BLaER1 treated with 17β-estradiol and CSF1 and Interleukin-3, amounts not matched to agents 10 nM and 100 nM (cell line): ENCODE measurements around the gene HMGCS2.
A peak's percentile ranks its signal among the peaks of the same experiment; 100 is the strongest.
"Not testable (repeated sequence)": the region's sequence is repeated elsewhere in the genome, so short reads cannot be mapped to it uniquely, and the experiment has no call there.

Experiments
- H3K27ac ChIP-seq, 11 experiments: shearing (Covaris generic); formaldehyde crosslinking; 2 replicates each; pipeline ENCODE4 v1.8.1; 2022
- H3K27me3 ChIP-seq, 11 experiments: shearing (Covaris generic); formaldehyde crosslinking; 2 replicates each; pipeline ENCODE4 v1.8.1; 2022
- H3K36me3 ChIP-seq, 11 experiments: shearing (Covaris generic); formaldehyde crosslinking; 2 replicates each; pipeline ENCODE4 v1.8.1; 2022
- H3K4me1 ChIP-seq, 10 experiments: shearing (Covaris generic); formaldehyde crosslinking; 2 replicates each; pipeline ENCODE4 v1.8.1; 2022
- H3K4me2 ChIP-seq, 11 experiments: shearing (Covaris generic); formaldehyde crosslinking; 2 replicates each; pipeline ENCODE4 v1.8.1; 2022
- H3K4me3 ChIP-seq, 10 experiments: shearing (Covaris generic); formaldehyde crosslinking; 2 replicates each; pipeline ENCODE4 v1.8.1; 2022
- H3K9ac ChIP-seq, 11 experiments: shearing (Covaris generic); formaldehyde crosslinking; 2 replicates each; pipeline ENCODE4 v1.8.1; 2022
- H3K9me3 ChIP-seq, 11 experiments: shearing (Covaris generic); formaldehyde crosslinking; replicated peaks in 1 of 11; 2 replicates each; pipeline ENCODE4 v1.8.1; 2022
- H4K20me1 ChIP-seq, 11 experiments: shearing (Covaris generic); formaldehyde crosslinking; 2 replicates each; pipeline ENCODE4 v1.8.1; 2022
- Cebpa-rat ChIP-seq, 11 experiments: shearing (Covaris generic); IDR thresholded peaks; 2 replicates each; pipeline ENCODE4 v1.8.1; 2022

The HMGCS2 gene

DNA sequence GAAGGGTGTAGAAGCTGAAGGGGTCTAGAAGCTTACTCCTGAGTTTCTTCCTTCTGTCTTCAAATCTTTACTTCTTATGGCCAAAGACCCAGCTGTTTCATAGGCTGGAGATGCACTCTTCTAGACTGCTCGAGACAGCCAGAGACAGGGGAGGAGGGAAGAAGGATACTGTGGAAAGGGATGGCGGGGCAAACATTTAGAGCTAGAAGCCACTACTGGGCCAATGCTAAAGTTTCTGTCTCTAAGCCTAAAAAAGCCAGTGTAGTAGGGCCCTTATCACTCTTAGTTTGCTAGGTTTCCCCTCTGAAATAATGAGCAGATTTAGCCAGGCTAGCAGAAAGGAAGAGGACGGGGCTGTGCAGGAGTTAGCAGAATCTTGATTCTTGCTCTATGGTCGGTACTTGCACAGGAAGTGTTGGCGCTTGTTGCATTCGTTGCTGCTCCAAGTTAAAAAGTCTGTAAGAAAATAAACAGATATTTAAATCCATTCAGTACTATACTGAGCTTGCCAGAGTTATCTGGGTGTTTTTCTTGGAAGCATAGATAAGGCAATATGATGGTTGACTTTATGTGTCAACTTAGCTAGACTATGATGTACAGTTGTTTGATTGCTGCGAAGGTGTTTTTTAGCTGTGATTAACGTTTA lies 25.6 kb upstream of the HMGCS2 start:
- no peaks in the 10 kb centered on the region for H3K36me3 ChIP-seq
- no peaks in the 10 kb centered on the region for H4K20me1 ChIP-seq
- H3K9ac ChIP-seq: no peak overlapping the region
- no peak overlapping the region for H3K4me3 ChIP-seq
- H3K27me3 ChIP-seq: no peaks in the 10 kb centered on the region
- no peak overlapping the region for H3K4me2 ChIP-seq
- peaks cover 0 to under 1% (median 0%) of the 10 kb centered on the region in 10 experiments; a peak in 1 of 20 replicates for H3K4me1 ChIP-seq
- no peaks in the 10 kb centered on the region for H3K9me3 ChIP-seq
- TF ChIP-seq Cebpa-rat (IDR thresholded peaks at IDR 0.05): no peak
- no peak overlapping the region for H3K27ac ChIP-seq

DNA sequence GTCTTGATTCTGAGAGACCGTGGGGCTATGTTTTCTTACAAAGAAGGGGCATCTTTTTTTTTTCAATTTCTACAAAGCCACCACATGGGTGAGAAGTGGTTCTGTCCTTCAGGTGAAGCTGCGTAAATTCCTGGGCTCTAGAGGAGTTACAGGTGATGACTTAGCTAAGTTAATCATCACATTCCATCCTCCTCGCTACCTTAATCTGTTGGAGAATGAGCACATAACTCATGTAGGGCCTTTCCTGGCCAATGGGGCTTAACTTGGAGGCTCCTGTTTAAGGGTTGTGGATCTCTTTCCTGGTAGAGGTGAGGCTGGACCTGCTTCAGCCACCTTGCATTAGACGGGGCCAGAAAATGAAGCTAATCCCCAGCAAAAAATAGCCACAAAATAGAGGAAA lies 22.7 kb upstream of the HMGCS2 start:
- no peaks in the 10 kb centered on the region for H3K36me3 ChIP-seq
- H3K9ac ChIP-seq: no peak overlapping the region
- H4K20me1 ChIP-seq: no peaks in the 10 kb centered on the region
- H3K27ac ChIP-seq: no peak overlapping the region
- H3K4me3 ChIP-seq: no peak overlapping the region
- no peaks in the 10 kb centered on the region for H3K27me3 ChIP-seq
- no peaks in the 10 kb centered on the region for H3K9me3 ChIP-seq
- H3K4me1 ChIP-seq: peaks cover 0 to 4% (median 0%) of the 10 kb centered on the region in 10 experiments; a peak in 1 of 20 replicates
- H3K4me2 ChIP-seq: no peak overlapping the region
- TF ChIP-seq Cebpa-rat (IDR thresholded peaks at IDR 0.05): no peak

DNA sequence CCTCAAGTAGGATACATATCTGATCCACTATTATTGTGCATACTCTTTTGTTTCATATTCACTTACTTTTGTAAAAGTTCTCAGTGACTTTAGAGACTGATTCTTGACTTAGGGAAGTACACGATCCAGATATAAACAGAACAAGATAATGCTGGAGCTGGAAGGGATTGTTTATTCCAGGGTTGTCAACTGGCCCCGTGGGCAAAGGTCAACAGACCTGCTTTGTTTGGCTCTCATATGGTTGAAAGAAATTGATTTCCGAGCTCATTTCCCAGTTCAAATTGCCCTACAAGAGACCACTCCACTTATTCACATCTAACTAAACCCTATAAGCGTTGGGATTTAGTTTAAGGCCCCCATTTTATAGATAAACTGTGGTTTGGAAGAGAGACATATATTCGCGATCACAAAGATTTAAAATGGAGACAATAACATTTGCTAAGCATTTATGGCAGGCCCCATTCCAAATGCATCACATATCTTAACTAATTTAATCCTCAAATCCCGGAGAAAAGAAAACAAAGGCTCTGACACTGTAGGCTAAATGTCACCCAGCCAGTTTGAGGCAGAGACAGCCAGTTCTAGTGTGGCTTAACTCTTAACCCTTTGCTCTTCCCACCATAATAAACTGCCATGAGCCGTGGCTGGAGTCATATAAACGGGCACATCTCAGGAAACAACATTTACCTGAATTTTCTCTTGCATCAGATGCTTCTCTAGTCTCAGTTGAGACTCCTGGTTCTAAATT lies 21.9 kb upstream of the HMGCS2 start:
- H3K27ac ChIP-seq: no peak overlapping the region
- no peak for TF ChIP-seq Cebpa-rat (IDR thresholded peaks at IDR 0.05)
- H3K36me3 ChIP-seq: no peaks in the 10 kb centered on the region
- H3K27me3 ChIP-seq: no peaks in the 10 kb centered on the region
- no peaks in the 10 kb centered on the region for H4K20me1 ChIP-seq
- H3K4me1 ChIP-seq: peaks cover 0 to 4% (median 0%) of the 10 kb centered on the region in 10 experiments; a peak in 2 of 20 replicates
- H3K4me2 ChIP-seq: no peak overlapping the region
- H3K9ac ChIP-seq: no peak overlapping the region
- H3K4me3 ChIP-seq: no peak overlapping the region
- no peaks in the 10 kb centered on the region for H3K9me3 ChIP-seq

DNA sequence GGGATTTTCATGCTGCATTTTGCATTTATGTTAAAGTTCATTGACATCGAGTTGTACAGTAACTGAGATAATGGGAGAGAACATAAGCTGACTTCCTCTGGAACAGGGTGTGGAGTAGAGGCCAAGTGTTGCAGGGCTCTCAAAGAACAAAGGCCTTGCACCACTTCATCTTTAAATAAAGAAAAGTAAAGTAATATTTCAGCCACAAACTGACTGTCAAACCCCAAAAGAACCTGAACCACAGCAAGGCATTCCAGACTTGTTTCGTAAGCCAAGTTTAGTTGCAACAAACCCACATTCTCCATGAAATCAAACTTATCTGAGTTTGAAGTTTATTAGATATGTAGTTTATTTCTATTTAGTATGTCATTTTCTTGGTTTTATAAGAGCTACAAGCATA lies 19.1 kb upstream of the HMGCS2 start:
- H3K4me3 ChIP-seq: no peak overlapping the region
- H3K9ac ChIP-seq: no peak overlapping the region
- peaks cover 0 to 28% (median 14%) of the 10 kb centered on the region in 10 experiments; a peak in 12 of 20 replicates for H3K4me1 ChIP-seq
- H3K4me2 ChIP-seq: no peak overlapping the region
- no peaks in the 10 kb centered on the region for H3K9me3 ChIP-seq
- H4K20me1 ChIP-seq: no peaks in the 10 kb centered on the region
- H3K27ac ChIP-seq: no peak overlapping the region
- no peaks in the 10 kb centered on the region for H3K27me3 ChIP-seq
- no peak for TF ChIP-seq Cebpa-rat (IDR thresholded peaks at IDR 0.05)
- no peaks in the 10 kb centered on the region for H3K36me3 ChIP-seq

DNA sequence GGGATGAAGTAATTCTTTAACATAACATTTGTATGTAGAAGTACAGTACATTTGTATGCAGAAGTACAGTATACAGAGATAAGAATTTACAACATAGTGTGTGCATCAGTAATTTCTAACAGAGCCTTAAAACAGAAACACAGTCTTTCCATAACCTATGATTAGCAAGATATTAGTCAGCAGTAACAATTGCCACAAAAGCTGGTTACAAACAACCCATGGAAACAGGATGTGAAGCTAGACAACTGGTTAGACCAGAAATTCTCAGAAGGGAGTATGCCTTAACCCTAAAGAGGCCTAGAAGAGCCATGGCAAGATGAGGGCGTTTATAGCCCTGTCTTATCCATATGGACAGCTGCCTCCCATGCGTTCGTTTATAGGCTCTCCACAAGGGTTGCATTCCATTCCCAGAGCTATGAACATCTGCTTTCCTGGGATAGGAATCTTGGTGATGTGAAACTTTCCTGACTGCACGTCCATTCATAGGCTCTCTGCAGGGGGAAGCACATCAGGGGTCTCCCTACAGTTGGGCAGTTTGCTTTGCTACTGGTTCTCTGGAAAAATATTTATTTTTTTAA lies 17.9 kb upstream of the HMGCS2 start:
- not testable (repeated sequence) for H3K36me3 ChIP-seq, H4K20me1 ChIP-seq, H3K4me2 ChIP-seq, H3K4me3 ChIP-seq, H3K27me3 ChIP-seq, H3K9ac ChIP-seq, H3K27ac ChIP-seq, H3K9me3 ChIP-seq
- H3K4me1 ChIP-seq: peaks cover 0 to 28% (median 14%) of the 10 kb centered on the region in 10 experiments; a peak in 12 of 20 replicates

DNA sequence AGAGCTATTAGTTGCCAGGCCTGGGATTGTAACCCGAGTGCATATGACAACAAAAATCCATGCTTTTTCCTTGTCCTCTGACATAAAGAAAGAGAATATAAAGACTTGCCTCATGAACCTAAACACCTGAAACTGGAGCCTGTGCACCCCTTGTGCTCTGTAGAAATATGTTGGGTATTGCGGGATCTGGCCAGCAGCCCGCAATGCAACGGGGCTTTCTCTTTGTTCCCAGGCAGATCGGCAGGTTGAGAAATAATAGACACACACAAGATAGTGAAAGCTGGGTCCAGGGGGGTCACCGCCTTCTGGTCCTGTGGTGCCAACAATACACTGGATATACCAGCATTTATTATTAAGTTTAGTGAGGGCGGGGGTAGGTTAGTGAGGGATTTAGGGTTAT lies 17.3 kb upstream of the HMGCS2 start:
- H3K9me3 ChIP-seq, H3K27me3 ChIP-seq, H3K4me2 ChIP-seq, H3K27ac ChIP-seq, H3K4me3 ChIP-seq, H4K20me1 ChIP-seq, H3K36me3 ChIP-seq, H3K9ac ChIP-seq: not testable (repeated sequence)
- peaks cover 0 to 28% (median 14%) of the 10 kb centered on the region in 10 experiments; a peak in 12 of 20 replicates for H3K4me1 ChIP-seq

DNA sequence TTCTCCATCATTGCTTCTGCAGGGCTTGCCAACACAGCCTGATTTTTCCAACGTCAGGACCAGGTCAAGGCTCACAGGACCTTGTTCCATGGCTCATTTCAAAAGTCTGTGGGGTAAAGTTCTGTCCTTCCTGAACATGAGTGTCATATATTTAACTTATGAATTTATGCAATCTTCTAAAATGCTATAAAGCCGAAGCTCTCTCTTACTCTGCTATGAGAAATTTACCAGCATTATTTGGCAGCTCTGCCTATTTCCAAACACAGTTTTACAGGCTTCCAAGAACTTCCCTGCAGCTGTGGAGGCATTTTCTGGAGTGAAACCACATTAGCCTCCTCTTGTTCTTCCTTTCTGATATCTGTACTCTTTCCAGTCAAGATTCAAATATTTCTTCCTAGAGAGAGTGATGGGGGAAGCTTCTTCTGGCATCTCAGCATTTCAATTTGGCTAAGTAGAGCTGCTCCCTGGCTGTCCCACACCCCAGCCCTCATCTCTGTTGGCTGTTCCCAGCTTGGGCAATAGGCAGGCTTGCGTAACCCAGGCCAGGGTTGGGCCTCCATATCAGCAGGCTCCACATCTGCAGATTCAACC lies 15.6 kb upstream of the HMGCS2 start:
- peaks cover 0 to 28% (median 14%) of the 10 kb centered on the region in 10 experiments; a peak in 12 of 20 replicates for H3K4me1 ChIP-seq
- no peaks in the 10 kb centered on the region for H3K9me3 ChIP-seq
- H3K27ac ChIP-seq: no peak overlapping the region
- H3K4me2 ChIP-seq: peak overlapping the region in 6 of 11 experiments; percentile 11 to 53 (median 45); a peak in 12 of 22 replicates
- H3K36me3 ChIP-seq: no peaks in the 10 kb centered on the region
- H4K20me1 ChIP-seq: no peaks in the 10 kb centered on the region
- H3K4me3 ChIP-seq: no peak overlapping the region
- no peaks in the 10 kb centered on the region for H3K27me3 ChIP-seq
- TF ChIP-seq Cebpa-rat (IDR thresholded peaks at IDR 0.05): peak in 4 of 11 experiments; percentile 14 to 25 (median 22); a peak in 2 of 22 replicates
- H3K9ac ChIP-seq: no peak overlapping the region

DNA sequence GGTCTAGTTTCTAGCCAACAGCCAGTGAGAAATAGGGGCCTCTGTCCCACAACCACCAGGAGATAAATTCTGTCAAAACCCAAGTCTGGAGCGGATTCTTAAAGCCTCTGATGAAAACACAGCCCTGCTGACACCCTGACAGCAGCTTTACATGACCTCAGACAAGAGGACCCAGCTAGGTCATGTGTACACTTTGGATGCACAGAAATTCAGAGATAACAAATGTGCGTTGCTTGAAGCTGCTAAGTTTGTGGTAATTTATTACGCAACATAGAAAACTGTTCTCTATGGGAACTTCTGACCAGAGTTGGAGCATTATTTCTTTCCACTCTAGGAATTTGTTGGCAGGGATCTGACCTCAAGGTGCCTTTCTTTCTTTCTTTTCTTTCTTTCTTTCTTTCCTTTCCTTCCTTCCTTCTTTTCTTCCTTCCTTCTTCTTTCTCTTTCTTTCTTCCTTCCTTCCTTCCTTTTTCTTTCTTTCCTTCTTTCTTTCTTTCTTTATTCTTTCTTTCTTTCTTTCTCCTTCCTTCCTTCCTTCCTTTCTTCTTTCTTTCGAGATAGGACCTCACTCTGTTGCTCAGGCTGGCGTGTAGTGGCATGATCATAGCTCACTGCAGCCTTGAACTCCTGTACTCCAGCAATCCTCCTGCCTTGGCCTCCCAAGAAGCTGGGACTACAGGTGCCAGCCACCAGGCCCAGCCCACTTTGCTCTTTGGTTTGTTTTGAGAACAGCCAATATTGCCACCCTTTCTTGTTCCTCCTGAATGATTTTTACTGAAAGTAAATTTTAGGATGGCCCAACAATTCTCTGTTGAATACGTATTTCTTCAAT lies 14.9 kb upstream of the HMGCS2 start:
- no peaks in the 10 kb centered on the region for H3K27me3 ChIP-seq
- TF ChIP-seq Cebpa-rat (IDR thresholded peaks at IDR 0.05): peak; percentile 41 to 90 (median 78); a peak in 17 of 22 replicates
- no peak overlapping the region for H3K27ac ChIP-seq
- peaks cover 0 to 28% (median 14%) of the 10 kb centered on the region in 10 experiments; a peak in 12 of 20 replicates for H3K4me1 ChIP-seq
- no peak overlapping the region for H3K4me3 ChIP-seq
- no peaks in the 10 kb centered on the region for H4K20me1 ChIP-seq
- H3K4me2 ChIP-seq: peak overlapping the region in 6 of 11 experiments; percentile 41 to 53 (median 45); a peak in 13 of 22 replicates
- H3K9ac ChIP-seq: no peak overlapping the region
- no peaks in the 10 kb centered on the region for H3K36me3 ChIP-seq
- H3K9me3 ChIP-seq: no peaks in the 10 kb centered on the region
